Measurements from ENCODE around the gene RALGDS.

GRCh38 chr9:133122935-133123611 is 2.0 kb upstream of the RALGDS start:
- TF ChIP-seq POLR2A (IDR thresholded peaks at IDR 0.05) (no peak), CTCF (IDR thresholded peaks at IDR 0.05 in 4 of 5, conservative IDR thresholded peaks at IDR 0.05 in 1 of 5) (no peak)

Measured in gastrocnemius medialis (tissue), 4 donors.